OCI-LY7 (cell line): ENCODE data around the gene LAMTOR4. TPM values are rescaled to one million over a fixed set of nuclear protein-coding genes. Genes with fewer than 3 reads are reported as not detected.

ENCODE experiments used
- BruUV-seq: library from RNA; stranded (reverse); fragments of 400-500 nt; replicated peaks from 2 replicates; lab custom pipeline; 2021; lab: Mats Ljungman, UMichigan
- CTCF ChIA-PET: fragments of 300-600 bp; sonication (Branson Sonifier 250); formaldehyde crosslinking; loops from one replicate; lab custom pipeline; 2022; ENCODE audit warnings: antibody characterized with exemption; ENCODE audit not compliant: unreplicated experiment; lab: Charles Lee
- POLR2A ChIA-PET: fragments of 300-600 bp; sonication (Branson Sonifier 250); formaldehyde crosslinking; loops from one replicate; lab custom pipeline; 2022; ENCODE audit warnings: antibody characterized with exemption; lab: Charles Lee
- DNase-seq: peaks from one replicate; pipeline ENCODE4 v3.0.0-alpha.2; 2015; ENCODE audit warnings: low spot score
- H2AFZ ChIP-seq: fragments of 200-600 bp; sonication (generic), shearing (Covaris generic); 2 replicates; pipeline ENCODE4 v1.6.1; 2014; ENCODE audit warnings: mild to moderate bottlenecking, antibody characterized with exemption, low read length, moderate library complexity
- H3K27ac ChIP-seq: fragments of 200-600 bp; sonication (generic); 2 replicates; pipeline ENCODE4 v1.5.1; 2014; ENCODE audit warnings: mixed run types, low read depth, mild to moderate bottlenecking, moderate library complexity, low read length, inconsistent platforms; ENCODE audit not compliant: poor library complexity, severe bottlenecking
- H3K36me3 ChIP-seq: fragments of 200-600 bp; sonication (generic); 2 replicates; pipeline ENCODE4 v1.6.1; 2014; ENCODE audit warnings: mild to moderate bottlenecking, antibody characterized with exemption, low read length, moderate library complexity, mixed read lengths; ENCODE audit not compliant: insufficient read depth
- H3K4me1 ChIP-seq: fragments of 200-600 bp; sonication (generic); 2 replicates; pipeline ENCODE4 v1.5.1; 2014; ENCODE audit warnings: mild to moderate bottlenecking, low read length; ENCODE audit not compliant: insufficient read depth, poor library complexity, severe bottlenecking
- H3K4me2 ChIP-seq: fragments of 200-600 bp; sonication (generic); 2 replicates; pipeline ENCODE4 v1.6.1; 2014; ENCODE audit warnings: mild to moderate bottlenecking, low read length
- H3K4me3 ChIP-seq: fragments of 200-600 bp; sonication (generic); 2 replicates; pipeline ENCODE4 v1.5.1; 2014; ENCODE audit warnings: mild to moderate bottlenecking, low read depth, low read length; ENCODE audit not compliant: poor library complexity, severe bottlenecking
- H3K79me2 ChIP-seq: fragments of 200-600 bp; sonication (generic); 2 replicates; pipeline ENCODE4 v1.6.1; 2016; ENCODE audit warnings: low read depth, mild to moderate bottlenecking, low read length, moderate library complexity, mixed read lengths; ENCODE audit not compliant: insufficient read depth
- H3K9me2 ChIP-seq: fragments of 200-600 bp; sonication (generic); 2 replicates; pipeline ENCODE4 v1.6.1; 2016; ENCODE audit warnings: mild to moderate bottlenecking, low read length, mixed read lengths; ENCODE audit not compliant: insufficient read depth
- H3K9me3 ChIP-seq: fragments of 200-600 bp; sonication (generic); 2 replicates; pipeline ENCODE4 v1.6.1; 2014; ENCODE audit warnings: mild to moderate bottlenecking, mixed run types, low read length, mixed read lengths
- H4K20me1 ChIP-seq: fragments of 200-600 bp; sonication (generic); 2 replicates; pipeline ENCODE4 v1.6.1; 2014; ENCODE audit warnings: mild to moderate bottlenecking, antibody characterized with exemption, low read length, moderate library complexity, mixed read lengths; ENCODE audit not compliant: insufficient read depth
- EZH2phosphoT487 ChIP-seq: fragments of 200-600 bp; sonication (generic); IDR thresholded peaks from 2 replicates; pipeline ENCODE4 v1.6.1; 2018; ENCODE audit warnings: low read depth, borderline replicate concordance, mild to moderate bottlenecking, mixed run types, antibody characterized with exemption, low read length, moderate library complexity, mixed read lengths
- intact Hi-C: fragments of 100-400 bp; cut with micrococcal nuclease; formaldehyde crosslinking; loops from one replicate; pipeline ENCODE4 v1.10.0; 2022; ENCODE audit not compliant: unreplicated experiment
- total RNA-seq, 2 experiments: library from RNA; depleted of rRNA in 1 of 2; stranded (reverse); fragments of >200 nt in 1 of 2; shearing (Covaris generic) in 1 of 2; gene quantifications; 2 replicates each; pipeline ENCODE4 v1.2.3, GENCODE V29; 2014 to 2022
- TF ChIP-seq, protein P1 (sequence below): fragments of 200-600 bp; sonication (generic); conservative IDR thresholded peaks from 2 replicates; pipeline ENCODE4 v1.5.1; 2014; ENCODE audit warnings: mild to moderate bottlenecking, antibody characterized with exemption, low read length, moderate library complexity, mixed read lengths

The LAMTOR4 gene
- total RNA-seq, 2 experiments from 2014 or later = 237 to 243 TPM

DNA sequence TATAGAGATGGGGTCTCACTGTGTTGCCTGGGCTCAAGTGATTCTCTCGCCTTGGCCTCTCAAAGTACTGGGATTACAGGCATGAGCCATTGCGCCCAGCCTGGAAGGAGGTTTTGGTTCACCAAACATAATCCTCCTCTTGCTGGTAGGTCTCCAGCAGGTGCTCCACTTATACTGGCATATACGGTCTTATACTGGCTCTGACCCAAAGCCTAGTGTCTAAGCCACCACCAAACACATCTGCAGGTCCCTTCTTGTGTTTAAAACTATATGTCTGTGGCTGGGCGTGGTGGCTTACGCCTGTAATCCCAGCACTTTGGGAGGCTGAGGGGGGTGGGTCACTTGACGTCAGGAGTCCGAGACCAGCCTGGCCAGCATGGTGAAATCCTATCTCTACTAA is 16.6 kb upstream of the LAMTOR4 start:
- Histone ChIP-seq H3K27ac (no peak overlapping the region), H3K79me2 (no peaks in the 10 kb centered on the region), H3K4me2 (peak overlapping the region; percentile 27; the same call in 1 of the 2 replicates), H3K9me2 (no peaks in the 10 kb centered on the region), H3K9me3 (no peaks in the 10 kb centered on the region), H3K4me1 (peaks cover 34% of the 10 kb centered on the region), H3K4me3 (no peak overlapping the region), H4K20me1 (no peaks in the 10 kb centered on the region), H3K36me3 (no peaks in the 10 kb centered on the region), H2AFZ (no peak overlapping the region)
- DNase-seq = no peak
- TF ChIP-seq, protein P1, sequence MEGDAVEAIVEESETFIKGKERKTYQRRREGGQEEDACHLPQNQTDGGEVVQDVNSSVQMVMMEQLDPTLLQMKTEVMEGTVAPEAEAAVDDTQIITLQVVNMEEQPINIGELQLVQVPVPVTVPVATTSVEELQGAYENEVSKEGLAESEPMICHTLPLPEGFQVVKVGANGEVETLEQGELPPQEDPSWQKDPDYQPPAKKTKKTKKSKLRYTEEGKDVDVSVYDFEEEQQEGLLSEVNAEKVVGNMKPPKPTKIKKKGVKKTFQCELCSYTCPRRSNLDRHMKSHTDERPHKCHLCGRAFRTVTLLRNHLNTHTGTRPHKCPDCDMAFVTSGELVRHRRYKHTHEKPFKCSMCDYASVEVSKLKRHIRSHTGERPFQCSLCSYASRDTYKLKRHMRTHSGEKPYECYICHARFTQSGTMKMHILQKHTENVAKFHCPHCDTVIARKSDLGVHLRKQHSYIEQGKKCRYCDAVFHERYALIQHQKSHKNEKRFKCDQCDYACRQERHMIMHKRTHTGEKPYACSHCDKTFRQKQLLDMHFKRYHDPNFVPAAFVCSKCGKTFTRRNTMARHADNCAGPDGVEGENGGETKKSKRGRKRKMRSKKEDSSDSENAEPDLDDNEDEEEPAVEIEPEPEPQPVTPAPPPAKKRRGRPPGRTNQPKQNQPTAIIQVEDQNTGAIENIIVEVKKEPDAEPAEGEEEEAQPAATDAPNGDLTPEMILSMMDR = no peak
- TF ChIP-seq EZH2phosphoT487 = no peak
- ChIA-PET CTCF (no interaction called here), POLR2A (interaction anchor here (0.5 to 1.1 kb wide), 4 partner anchors 31 to 271 kb away, joined by 3 to 9 read pairs (median 4); no protein-coding TSS in a partner anchor)
- no TSS peak for BruUV-seq
- intact Hi-C loops = loop anchor here (1.0 to 10.0 kb wide), 4 partner anchors 85 to 275 kb away; no protein-coding TSS in a partner anchor

DNA sequence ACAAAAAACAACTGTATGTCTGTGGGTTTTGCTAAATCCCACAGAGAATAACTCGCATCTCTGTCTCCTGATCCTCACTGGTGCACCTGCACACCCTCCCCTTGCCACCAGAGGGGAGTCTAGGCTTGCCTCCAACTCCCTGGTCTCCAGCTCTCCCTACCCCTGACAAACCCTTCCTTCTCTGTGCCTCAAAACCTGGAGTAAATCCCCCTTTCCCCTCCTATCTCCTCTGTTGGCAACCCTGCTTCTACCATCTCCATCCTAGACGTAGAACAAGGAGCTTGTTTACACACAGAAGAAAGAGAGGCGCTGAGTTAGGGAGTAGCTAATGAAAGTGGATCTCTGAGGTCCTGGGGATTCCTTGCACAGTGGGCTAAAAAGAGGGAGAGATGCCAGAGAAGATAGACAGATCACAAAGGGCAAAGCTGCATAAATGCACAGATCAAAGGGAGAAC is 16.0 kb upstream of the LAMTOR4 start:
- Histone ChIP-seq H3K27ac (no peak overlapping the region), H3K4me2 (peak overlapping the region; percentile 27; the same call in 1 of the 2 replicates), H2AFZ (0 out of 2 replicates have a peak overlapping the region, but pooled peaks have one; percentile 1), H3K9me3 (no peaks in the 10 kb centered on the region), H4K20me1 (no peaks in the 10 kb centered on the region), H3K9me2 (no peaks in the 10 kb centered on the region), H3K4me1 (peaks cover 36% of the 10 kb centered on the region), H3K36me3 (no peaks in the 10 kb centered on the region), H3K4me3 (no peak overlapping the region), H3K79me2 (no peaks in the 10 kb centered on the region)
- intact Hi-C loops = loop anchor here (1.0 to 10.0 kb wide), 4 partner anchors 85 to 275 kb away; no protein-coding TSS in a partner anchor
- ChIA-PET POLR2A (interaction anchor here (0.5 to 1.1 kb wide), 5 partner anchors 31 to 270 kb away, joined by 3 to 9 read pairs (median 3); no protein-coding TSS in a partner anchor), CTCF (interaction anchor here (0.5 to 1.2 kb wide), 6 partner anchors 32 to 269 kb away, joined by 3 to 6 read pairs (median 4); partner anchors contain the start of gene MCM7)
- BruUV-seq = no TSS peak
- TF ChIP-seq, protein P1 = peak; percentile 96
- no peak for TF ChIP-seq EZH2phosphoT487
- DNase-seq = peak; percentile 81
